ENCODE data around the gene FAM228B.
"Not testable (repeated sequence)": the region's sequence is repeated elsewhere in the genome, so short reads cannot be mapped to it uniquely, and the experiment has no call there.

Gene FAM228B

GRCh38 chr2:24162494-24162893 is 39.2 kb downstream of the FAM228B start:
- DNase-seq, result no peak

DNA sequence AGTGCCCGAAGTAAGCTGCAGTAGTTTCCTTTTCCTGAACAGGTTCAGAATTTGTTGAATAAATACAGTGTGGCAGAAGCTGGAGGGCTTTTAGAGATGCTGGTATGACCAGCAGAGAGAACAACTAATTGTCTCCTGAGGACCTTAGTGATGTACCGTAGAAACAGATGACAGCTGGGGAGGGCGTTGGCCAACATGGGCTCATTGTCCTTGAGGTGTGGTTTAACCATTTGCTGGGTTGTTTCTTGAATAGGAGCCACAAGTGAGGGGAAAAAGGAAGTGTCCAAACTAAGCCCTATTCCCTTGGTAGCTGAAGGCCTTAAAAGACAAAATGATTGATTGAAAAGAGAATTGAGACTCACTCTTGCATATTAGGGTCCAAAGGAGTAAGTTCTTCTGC is 39.9 kb downstream of the FAM228B start:
- DNase-seq, result no peak

DNA sequence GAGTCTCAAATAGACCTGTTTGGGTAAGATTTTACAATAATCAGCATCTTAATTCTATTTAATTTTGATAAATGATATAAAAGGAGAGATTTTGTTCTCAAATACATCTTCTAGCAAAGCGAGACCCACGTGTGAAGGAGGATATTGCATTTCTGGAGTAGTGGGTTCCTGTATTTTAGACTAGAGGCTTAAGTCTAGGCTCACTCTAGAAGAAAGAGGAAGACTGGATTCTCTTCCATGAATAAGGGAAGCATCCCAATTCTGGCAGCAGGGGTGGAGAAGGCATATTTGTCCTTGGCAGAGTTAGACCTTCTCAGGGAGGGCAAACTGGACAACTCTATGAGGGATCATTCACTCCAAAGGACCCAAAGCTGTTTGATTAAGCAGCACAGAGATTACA is 40.3 kb downstream of the FAM228B start:
- DNase-seq, result no peak

DNA sequence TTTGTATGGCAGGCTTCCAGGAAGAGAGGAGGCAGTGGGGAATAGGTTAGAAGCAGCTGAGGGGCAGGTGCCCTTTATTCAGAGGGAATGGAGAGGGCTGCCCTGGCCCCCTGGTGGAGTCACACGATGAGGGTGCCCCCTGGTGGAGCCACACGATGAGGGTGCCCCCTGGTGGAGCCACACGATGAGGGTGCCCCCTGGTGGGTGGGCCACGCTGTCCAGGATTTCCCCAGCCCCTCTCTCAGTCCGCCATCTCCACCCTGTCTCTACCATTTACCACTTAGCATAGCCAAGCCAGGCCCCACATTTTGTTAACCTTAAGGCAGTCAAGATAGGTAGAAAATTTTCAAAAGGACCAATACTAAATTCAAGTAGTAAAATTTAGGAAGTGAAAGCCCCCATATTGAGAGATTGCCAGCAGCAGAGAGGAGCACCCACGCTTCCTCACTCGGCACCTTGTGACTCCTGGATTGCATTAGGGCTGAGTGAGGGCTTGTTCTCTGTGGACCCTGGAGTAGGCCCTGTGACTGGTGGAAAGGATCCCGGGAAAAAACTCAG is 41.2 kb downstream of the FAM228B start:
- peak in 2 of 5 donors; percentile 7 to 23 for DNase-seq

GRCh38 chr2:24169023-24169422 is 45.8 kb downstream of the FAM228B start:
- DNase-seq, result no peak

DNA sequence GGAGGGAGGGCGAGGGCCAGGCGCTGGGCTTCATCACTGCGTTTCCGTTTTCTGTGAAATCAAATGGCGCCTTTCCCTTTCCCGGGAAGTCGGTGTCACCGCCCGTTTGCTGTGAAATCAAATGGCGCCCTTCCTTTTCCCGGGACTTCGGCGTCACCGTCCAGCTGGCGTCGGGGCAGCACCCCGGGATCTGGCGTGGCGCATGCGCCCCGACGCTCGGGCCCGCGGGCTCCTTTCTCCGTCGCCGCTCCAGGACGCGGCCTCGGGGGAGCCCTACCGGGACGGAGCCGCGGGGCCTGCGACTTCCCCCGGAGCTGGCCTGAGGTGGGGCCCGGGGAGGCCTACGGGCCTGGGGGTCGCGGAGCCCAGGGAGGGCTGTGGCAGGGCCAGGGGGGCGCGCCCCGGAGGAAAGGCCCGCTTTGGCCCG is 51.6 kb downstream of the FAM228B start, which contains the start of gene FAM228A:
FAM228A (plus strand) TSS at position 203 of the 427 bp plus-strand sequence. CDS start 428 bp downstream, outside the sequence.
- DNase-seq, result no peak

GRCh38 chr2:24175631-24176187 is 52.4 kb downstream of the FAM228B start:
- DNase-seq, result no peak

DNA sequence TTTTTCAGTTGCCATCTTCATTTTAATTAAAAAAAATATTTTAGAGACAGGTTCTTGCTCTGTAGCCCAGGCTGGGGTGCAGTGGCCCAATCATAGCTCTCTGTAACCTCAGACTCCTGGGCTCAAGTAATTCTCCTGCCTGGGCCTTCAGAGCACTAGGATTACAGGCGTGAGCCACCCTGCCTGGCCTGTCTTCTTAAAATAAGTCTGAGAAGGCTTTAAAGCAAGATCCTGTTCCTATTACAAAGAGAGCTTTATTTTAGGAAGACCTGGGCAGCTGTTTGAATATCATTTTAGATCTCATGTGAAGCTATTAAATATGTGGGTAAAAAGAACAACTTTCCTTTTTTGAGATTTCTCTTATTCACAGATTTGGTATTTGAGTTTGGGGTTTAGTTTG is 53.1 kb downstream of the FAM228B start:
- DNase-seq, result no peak

DNA sequence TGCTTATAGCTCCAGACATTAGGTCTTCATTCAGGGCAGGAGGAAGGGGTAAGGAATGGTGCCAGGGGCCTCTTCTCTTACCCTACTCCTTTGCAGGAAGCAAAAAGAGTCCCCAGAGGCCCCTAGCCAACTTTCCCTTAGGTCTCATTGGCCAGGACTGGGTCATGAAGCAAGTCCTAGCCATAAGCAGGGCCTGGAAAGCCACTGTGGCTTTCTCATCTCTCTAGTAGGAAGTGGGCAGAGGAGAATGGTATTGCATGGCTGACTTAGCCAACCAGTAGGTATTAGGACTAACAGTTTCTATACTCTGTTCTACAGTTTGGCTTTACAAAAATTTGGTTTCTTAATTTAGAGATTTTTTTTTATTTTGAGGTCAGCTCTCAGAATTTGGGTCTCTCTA is 56.4 kb downstream of the FAM228B start:
- DNase-seq, result no peak

- no peak for DNase-seq
These were observed 58.6 kb downstream of the FAM228B start for GRCh38 chr2:24181849-24182248.

DNA sequence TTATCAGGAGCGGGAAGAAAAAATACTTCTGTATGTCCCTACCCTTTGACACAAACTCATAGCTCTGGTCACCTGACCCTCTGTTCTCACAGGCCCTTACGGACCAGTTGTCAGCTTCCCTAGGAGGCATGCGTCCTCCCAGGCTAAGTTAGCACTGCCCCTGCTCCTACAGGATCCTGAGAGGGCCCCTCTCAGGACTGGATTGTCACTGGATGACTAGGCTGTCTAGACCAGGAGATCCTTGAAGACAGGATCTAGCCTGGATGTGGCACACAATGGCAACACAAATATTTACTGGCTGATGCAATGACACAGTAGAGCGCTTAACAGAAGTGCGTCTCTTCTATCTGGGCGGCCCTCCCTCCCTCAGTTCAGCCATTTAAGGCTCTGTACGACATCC is 59.2 kb downstream of the FAM228B start:
- no peak for DNase-seq

DNA sequence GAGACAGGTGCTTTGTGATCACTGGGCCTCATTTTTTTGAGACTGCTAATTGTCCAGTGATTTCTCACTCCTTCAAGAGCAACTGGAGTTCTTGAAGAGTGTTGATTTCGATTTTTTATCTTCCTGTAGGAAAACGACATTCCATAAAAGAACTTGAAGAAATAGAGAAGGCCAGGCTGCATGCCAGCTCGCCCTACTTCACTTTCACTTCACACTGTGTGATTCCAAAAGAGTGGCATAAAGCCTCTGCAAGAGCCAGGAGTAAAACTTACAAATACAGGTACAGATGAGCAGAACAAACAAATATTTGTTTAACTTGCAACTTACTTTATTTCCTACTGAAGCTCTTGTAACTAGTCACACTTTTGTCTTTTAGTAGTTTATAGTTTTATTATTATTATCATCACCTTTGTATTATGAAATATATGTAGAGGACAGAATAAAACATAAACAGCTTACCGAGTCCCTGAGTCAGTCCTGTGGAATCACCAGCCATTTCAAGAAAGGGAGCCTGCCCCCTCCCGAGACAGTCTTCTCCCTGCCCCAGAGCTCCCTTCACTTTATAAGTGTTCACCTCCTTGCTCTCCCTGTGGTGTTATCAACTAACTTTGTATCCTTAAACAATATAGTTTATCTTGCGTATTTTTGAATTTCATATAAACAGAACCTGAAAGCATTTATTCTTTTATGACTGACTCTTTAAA is 60.2 kb downstream of the FAM228B start:
- no peak for DNase-seq

- no peak for DNase-seq
These were observed 66.3 kb downstream of the FAM228B start for GRCh38 chr2:24189551-24189950.

GRCh38 chr2:24190503-24190902 is 67.2 kb downstream of the FAM228B start:
- no peak for DNase-seq

DNA sequence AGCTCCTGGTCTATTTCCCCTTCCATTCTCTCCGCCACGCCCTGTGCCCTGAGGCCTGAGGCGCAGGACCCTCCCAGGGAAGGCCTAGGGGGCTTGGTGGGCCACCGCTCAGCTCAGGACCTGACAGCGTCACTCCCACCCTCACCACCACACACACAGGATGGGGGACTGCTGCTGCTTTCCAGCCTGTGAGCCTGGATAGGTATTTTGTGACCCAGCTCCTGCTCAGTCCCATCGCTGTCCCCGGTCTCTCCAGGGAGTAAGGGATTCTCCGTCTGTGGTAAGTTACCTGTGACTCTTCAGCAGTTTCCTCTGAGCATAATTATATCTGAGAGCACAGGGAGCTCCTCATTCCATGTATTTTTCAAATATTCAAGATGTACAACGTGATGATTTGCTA is 67.9 kb downstream of the FAM228B start:
- DNase-seq, result no peak

DNA sequence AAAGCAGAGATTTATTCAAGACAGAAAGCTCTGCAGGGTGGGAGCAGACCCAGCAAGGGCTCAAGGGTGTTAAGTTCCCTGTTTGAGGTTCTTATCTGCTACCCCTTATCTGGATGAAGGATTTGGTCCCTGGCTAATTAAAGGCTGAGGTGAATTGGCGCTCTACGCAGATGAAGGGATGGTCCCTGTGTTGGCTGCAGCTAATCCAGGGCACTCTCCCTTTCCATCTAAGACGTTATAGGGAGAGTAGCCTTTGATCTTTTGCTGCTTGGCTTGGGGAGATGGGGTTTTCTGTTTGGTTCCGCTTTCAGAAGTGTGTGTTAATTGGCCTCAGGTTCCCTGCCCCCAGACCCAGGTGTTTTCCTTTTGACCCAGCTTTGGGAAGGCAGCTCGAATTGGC is 68.6 kb downstream of the FAM228B start:
- DNase-seq, result no peak

DNA sequence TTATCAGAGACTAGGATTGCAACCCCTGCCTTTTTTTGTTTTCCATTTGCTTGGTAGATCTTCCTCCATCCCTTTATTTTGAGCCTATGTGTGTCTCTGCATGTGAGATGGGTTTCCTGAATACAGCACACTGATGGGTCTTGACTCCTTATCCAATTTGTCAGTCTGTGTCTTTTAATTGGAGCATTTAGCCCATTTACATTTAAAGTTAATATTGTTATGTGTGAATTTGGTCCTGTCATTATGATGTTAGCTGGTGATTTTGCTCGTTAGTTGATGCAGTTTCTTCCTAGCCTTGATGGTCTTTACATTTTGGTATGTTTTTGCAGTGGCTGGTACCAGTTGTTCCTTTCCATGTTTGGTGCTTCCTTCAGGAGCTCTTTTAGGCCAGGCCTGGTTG is 73.9 kb downstream of the FAM228B start:
- not testable (repeated sequence) for DNase-seq

GRCh38 chr2:24199968-24200590 is 76.8 kb downstream of the FAM228B start:
- no peak for DNase-seq

DNA sequence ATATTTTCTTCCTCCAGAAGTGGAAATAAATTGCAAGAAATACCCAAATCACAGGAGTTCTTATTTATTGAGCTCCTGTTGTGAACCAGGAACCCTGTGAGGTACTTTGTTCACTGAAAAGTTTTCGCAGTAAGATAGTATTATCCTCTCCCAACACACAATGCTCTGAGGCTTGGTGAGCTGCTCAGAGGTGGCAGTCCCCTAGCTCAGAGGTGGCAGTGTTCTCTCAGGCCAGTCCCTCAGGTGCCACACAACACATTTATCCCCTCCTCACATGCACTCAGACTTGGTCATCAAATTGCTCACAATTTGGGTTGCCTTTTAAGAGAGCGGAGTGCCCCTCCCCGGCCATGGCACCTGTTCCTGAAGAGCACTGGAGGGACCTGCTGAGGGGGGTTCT is 77.5 kb downstream of the FAM228B start:
- no peak for DNase-seq

- no peak for DNase-seq
These were observed 79.9 kb downstream of the FAM228B start for GRCh38 chr2:24203029-24203786.

DNA sequence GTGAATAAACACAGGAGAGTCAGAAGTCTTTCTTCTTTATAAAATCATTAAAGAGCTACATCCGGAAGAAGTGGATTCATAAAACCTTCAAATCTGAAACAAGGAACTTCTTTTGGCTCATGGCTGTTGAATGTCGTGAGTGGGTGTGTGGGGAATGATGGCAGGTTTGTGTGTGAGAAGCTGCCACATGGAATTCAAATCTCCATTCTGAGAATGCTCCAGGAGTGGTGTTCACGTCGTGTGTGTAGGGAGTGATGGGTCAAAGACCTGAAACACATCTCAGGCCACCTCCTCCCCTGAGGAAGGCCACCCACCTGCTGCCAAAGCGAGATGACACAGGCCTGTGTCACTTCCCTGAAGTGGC is 80.5 kb downstream of the FAM228B start:
- no peak for DNase-seq

- no peak for DNase-seq
These were observed 81.2 kb downstream of the FAM228B start for GRCh38 chr2:24204505-24204904.

- DNase-seq, result no peak
These were observed 81.9 kb downstream of the FAM228B start for GRCh38 chr2:24205131-24205530.

All from T-helper 1 cell (primary cell).